Spleen (tissue), 11 donors: ENCODE results near the gene MT1H. TPM values are rescaled to one million over a fixed set of nuclear protein-coding genes. Genes with fewer than 3 reads are reported as not detected.

ENCODE experiments used
- DNase-seq: peaks from one replicate; pipeline ENCODE4 v3.0.0-alpha.2; 2020
- H3K27ac ChIP-seq, 8 donors: fragments of 200-600 bp; sonication (generic) in 7 of 8; 1 replicate in 4 of 8; 2 replicates in 4 of 8; pipeline versions ENCODE4 v1.5.0 to v1.8.0; 2016 to 2021; ENCODE audit warnings: inconsistent platforms in 4 of 8, mild to moderate bottlenecking in 4 of 8, moderate library complexity in 1 of 8
- H3K27me3 ChIP-seq, 7 donors: fragments of 200-600 bp; sonication (generic) in 6 of 7; replicated peaks in 1 of 7; 1 replicate in 4 of 7; 2 replicates in 3 of 7; pipeline versions ENCODE4 v1.5.0 to v1.8.0; 2016 to 2021; ENCODE audit warnings: inconsistent platforms in 3 of 7, mild to moderate bottlenecking in 1 of 7
- H3K36me3 ChIP-seq, 6 donors: fragments of 200-600 bp; sonication (generic) in 5 of 6; 1 replicate in 4 of 6; 2 replicates in 2 of 6; pipeline versions ENCODE4 v1.5.0 to v1.8.0; 2016 to 2021; ENCODE audit warnings: inconsistent platforms in 2 of 6
- H3K4me1 ChIP-seq, 6 donors: fragments of 200-600 bp; sonication (generic) in 5 of 6; 1 replicate in 3 of 6; 2 replicates in 3 of 6; pipeline versions ENCODE4 v1.5.0 to v1.8.0; 2016 to 2021; ENCODE audit warnings: inconsistent platforms in 3 of 6
- H3K4me3 ChIP-seq, 8 donors: fragments of 200-600 bp; sonication (generic) in 7 of 8; 1 replicate in 4 of 8; 2 replicates in 4 of 8; pipeline versions ENCODE4 v1.5.0 to v1.8.0; 2016 to 2021; ENCODE audit warnings: inconsistent platforms in 4 of 8, mild to moderate bottlenecking in 4 of 8, moderate library complexity in 2 of 8
- H3K9me3 ChIP-seq, 8 donors: fragments of 200-600 bp; sonication (generic) in 7 of 8; 1 replicate in 4 of 8; 2 replicates in 4 of 8; pipeline versions ENCODE4 v1.5.0 to v1.8.0; 2016 to 2021; ENCODE audit warnings: inconsistent platforms in 4 of 8
- POLR2A ChIP-seq, 3 donors: fragments of 450-650 bp; IDR thresholded peaks; one replicate each; pipeline ENCODE4 v1.5.1; 2017; ENCODE audit warnings: antibody characterized with exemption in 3 of 3, mild to moderate bottlenecking in 1 of 3
- POLR2AphosphoS5 ChIP-seq, 3 donors: sonication (generic); formaldehyde crosslinking; IDR thresholded peaks; one replicate each; pipeline ENCODE4 v1.5.1; 2017; ENCODE audit warnings: antibody characterized with exemption in 3 of 3
- WGBS, 5 donors: extraction: QIAGEN DNeasy Blood & Tissue Kit in 3 of 5; methylation state at CpG; one replicate each; pipeline versions ENCODE4 v1.1.5 to v1.1.7; 2013 to 2018; 5-methylcytosine and 5-hydroxymethylcytosine counted together
- intact Hi-C: fragments of 100-400 bp; cut with DNase I; formaldehyde crosslinking; loops from one replicate; pipeline ENCODE4 v1.15.0; 2023; ENCODE audit warnings: low total_unique reads
- polyA plus RNA-seq, 3 donors: library from polyadenylated mRNA; stranded (reverse); fragments of 200-250 nt; gene quantifications; one replicate each; pipeline ENCODE4 v1.2.1, GENCODE V29; 2013
- total RNA-seq, 7 donors: library from RNA; depleted of rRNA in 3 of 7; stranded (reverse); fragments of >200 nt in 3 of 7; fragmentation: NEBNext Ultra II Directional in 4 of 7; extraction: Animal tissue kit (Norgen Biotek cat#: 25700) in 4 of 7; gene quantifications; one replicate each; pipeline versions ENCODE4 v1.1.0 to v1.2.1, GENCODE V29; 2016 to 2021
- TF ChIP-seq, protein P1 (sequence below), 11 experiments: fragments of 200-600 bp in 7 of 11; fragments of 450-650 bp in 4 of 11; sonication (generic) in 4 of 11; IDR thresholded peaks in 8 of 11; conservative IDR thresholded peaks in 3 of 11; 1 replicate in 7 of 11; 2 replicates in 4 of 11; pipeline versions ENCODE4 v1.4.0 to v1.8.0; 2016 to 2021; ENCODE audit warnings: antibody characterized with exemption in 11 of 11, inconsistent platforms in 4 of 11, mild to moderate bottlenecking in 1 of 11
- donor health status: healthy with polysubstance abuse.
- donor health status: DM: no; HTN: no; CAD: no; lungs with moderate emphysema.
- donor health status: DM: no; HTN: no; CAD: no.
- donor health status: Bipolar disorder and iron deficiency.
- donor health status: healthy.
- donor health status: DM: no; HTN: no; CAD: no.
- donor health status: DM: yes; HTN: yes; CAD: no.

Gene MT1H
- total and polyA plus RNA-seq, 10 donors, result 0.54 to 1.1 (median 0.96) TPM; not detected in 7

DNA sequence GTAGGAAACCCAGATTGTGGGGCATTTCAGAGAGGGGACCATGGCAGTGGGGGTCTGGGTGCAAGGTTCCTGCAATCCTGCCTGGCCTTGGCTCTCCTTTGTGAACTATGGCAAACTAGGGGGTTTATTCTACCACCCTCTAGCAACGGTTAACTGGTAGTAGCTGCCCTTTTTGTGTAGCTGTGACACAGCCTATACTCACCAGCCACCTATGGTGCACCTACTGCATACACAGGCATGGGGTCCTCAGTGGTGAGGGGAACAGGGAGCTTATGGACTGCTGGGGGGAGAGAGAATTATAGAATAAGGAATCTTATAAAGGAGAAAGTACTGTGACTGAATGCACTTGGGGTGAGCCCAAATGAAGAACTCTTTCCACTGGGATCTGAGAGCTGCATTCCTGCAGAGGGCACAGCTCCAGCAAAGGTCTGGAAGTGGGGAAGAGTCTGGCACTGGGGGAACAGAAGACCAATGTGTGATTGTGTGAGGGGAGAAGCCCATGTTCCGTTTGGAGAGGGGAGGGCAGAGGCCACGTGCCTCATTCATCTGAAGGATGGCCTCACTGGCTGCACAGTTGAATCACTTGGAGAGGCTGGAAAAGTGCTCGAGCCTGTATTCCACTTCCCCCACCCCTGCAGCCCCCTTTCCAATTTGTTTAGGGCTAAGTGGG, 14.8 kb downstream of the MT1H start:
- intact Hi-C loops, result loop anchor here (10.0 kb wide), 1 partner anchor 80 kb away; the partner anchor contains the start of gene MT2A
- DNase-seq, result no peak
- WGBS, 5 donors, result 70 to 83% (median 79%) methylated on average over 4 of the region's 4 CpGs
- no peak for TF ChIP-seq POLR2A (IDR thresholded peaks at IDR 0.05)
- TF ChIP-seq, protein P1, sequence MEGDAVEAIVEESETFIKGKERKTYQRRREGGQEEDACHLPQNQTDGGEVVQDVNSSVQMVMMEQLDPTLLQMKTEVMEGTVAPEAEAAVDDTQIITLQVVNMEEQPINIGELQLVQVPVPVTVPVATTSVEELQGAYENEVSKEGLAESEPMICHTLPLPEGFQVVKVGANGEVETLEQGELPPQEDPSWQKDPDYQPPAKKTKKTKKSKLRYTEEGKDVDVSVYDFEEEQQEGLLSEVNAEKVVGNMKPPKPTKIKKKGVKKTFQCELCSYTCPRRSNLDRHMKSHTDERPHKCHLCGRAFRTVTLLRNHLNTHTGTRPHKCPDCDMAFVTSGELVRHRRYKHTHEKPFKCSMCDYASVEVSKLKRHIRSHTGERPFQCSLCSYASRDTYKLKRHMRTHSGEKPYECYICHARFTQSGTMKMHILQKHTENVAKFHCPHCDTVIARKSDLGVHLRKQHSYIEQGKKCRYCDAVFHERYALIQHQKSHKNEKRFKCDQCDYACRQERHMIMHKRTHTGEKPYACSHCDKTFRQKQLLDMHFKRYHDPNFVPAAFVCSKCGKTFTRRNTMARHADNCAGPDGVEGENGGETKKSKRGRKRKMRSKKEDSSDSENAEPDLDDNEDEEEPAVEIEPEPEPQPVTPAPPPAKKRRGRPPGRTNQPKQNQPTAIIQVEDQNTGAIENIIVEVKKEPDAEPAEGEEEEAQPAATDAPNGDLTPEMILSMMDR (IDR thresholded peaks at IDR 0.05 in 8 of 11, conservative IDR thresholded peaks at IDR 0.05 in 3 of 11), result no peak
- TF ChIP-seq POLR2AphosphoS5 (IDR thresholded peaks at IDR 0.05), result no peak
- no peak overlapping the region for H3K4me3 ChIP-seq
- peaks cover 0 to 6% (median 0%) of the 10 kb centered on the region in 7 donors for H3K27me3 ChIP-seq
- no peaks in the 10 kb centered on the region for H3K36me3 ChIP-seq
- peaks cover 0 to 11% (median 3%) of the 10 kb centered on the region in 8 donors for H3K9me3 ChIP-seq
- H3K4me1 ChIP-seq, result peaks cover 0 to 30% (median 23%) of the 10 kb centered on the region in 6 donors
- no peak overlapping the region for H3K27ac ChIP-seq

DNA sequence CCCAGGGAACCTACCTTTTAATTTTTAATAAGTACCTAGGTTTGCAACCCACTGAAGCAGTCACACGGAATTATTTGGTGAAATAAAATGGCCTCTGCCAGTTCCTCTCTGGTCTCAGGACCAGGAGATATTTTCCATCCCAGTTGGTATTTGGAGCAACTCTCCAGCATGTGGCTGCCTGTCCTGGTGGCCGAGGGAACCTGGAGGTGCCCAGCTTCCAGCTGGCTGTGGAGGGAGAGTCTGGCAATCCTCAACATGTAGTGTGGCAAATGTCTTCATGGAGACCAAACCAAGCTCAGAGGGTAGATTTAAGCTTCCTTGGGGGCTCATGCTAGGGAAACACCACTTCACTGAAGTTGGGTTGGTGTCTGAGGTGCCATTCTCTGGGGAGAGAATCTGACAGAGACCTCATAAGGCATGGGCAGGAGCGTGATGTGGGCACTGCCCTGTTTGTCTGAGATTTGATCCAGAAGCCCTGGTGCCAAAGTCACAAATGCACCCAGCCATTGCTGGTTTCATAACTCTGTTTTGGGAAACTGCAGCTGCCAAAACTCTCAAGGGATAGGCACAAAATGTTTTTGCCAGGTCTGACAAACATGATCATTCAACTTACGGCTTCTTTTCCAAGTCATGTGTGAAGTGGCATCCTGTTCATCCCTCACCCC, 15.4 kb downstream of the MT1H start:
- H3K4me3 ChIP-seq, result no peak overlapping the region
- no peaks in the 10 kb centered on the region for H3K36me3 ChIP-seq

DNA sequence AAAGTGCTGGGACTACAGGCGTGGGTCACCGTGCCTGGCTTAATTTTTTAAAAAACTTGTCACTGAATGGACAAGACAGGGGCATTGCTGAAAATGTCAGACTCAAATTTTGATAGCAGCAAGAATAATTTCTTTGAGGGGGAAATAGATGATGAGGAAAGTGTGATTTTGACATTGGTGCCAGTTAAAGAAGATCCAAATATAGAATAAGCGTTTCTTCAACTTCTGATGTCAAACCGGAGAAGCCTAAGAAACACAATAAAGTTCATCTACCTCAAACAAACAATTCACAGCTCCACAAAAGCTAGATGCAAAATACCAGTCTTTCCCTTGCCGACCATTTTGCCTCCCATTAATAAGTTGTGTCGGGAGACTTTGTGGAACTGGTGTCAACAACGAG, 17.1 kb downstream of the MT1H start:
- TF ChIP-seq POLR2A (IDR thresholded peaks at IDR 0.05) (no peak), POLR2AphosphoS5 (IDR thresholded peaks at IDR 0.05) (no peak)
- TF ChIP-seq, protein P1 (IDR thresholded peaks at IDR 0.05 in 8 of 11, conservative IDR thresholded peaks at IDR 0.05 in 3 of 11), result no peak
- WGBS, 5 donors, result 92 to 98% (median 94%) methylated on average over 7 of the region's 7 CpGs
- no peak for DNase-seq
- Histone ChIP-seq H3K4me3 (no peak overlapping the region), H3K27me3 (peaks cover 0 to 6% (median 0%) of the 10 kb centered on the region in 7 donors), H3K27ac (no peak overlapping the region), H3K9me3 (peaks cover 0 to 11% (median 3%) of the 10 kb centered on the region in 8 donors), H3K4me1 (peaks cover 0 to 22% (median 17%) of the 10 kb centered on the region in 6 donors), H3K36me3 (no peaks in the 10 kb centered on the region)
- intact Hi-C loops, result loop anchor here (10.0 kb wide), 1 partner anchor 82 kb away; the partner anchor contains the start of gene MT2A

More for the DNA sequence above, 15.4 kb downstream of the MT1H start:
- WGBS, 5 donors, result 84 to 91% (median 90%) methylated on average over 4 of the region's 4 CpGs
- DNase-seq, result no peak
- H3K27me3 ChIP-seq, result peaks cover 0 to 6% (median 0%) of the 10 kb centered on the region in 7 donors
- H3K9me3 ChIP-seq, result peaks cover 0 to 11% (median 3%) of the 10 kb centered on the region in 8 donors
- TF ChIP-seq, protein P1 (IDR thresholded peaks at IDR 0.05 in 8 of 11, conservative IDR thresholded peaks at IDR 0.05 in 3 of 11), result no peak
- TF ChIP-seq POLR2AphosphoS5 (IDR thresholded peaks at IDR 0.05) (no peak), POLR2A (IDR thresholded peaks at IDR 0.05) (no peak)
- intact Hi-C loops, result loop anchor here (10.0 kb wide), 1 partner anchor 80 kb away; the partner anchor contains the start of gene MT2A
- H3K4me1 ChIP-seq, result peaks cover 0 to 30% (median 23%) of the 10 kb centered on the region in 6 donors
- H3K27ac ChIP-seq, result no peak overlapping the region

DNA sequence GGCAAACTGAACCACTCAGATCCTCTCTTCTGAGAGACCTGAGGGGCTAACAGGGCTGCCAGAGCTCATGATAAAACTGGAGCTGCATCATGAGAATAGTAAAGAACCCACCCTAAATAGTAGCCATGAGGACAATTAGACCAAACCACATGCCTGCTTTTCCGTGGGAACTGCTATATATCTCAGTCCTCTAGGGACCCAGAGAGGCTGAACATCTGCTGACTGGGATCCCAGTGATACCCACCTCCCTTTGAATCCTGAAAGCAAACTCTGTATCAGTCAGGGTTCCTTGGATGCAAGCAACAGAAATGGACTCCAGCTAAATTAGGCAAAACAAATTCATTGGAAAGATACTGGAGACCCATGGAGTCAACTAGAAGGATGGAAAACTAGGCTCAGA, 19.1 kb downstream of the MT1H start:
- Histone ChIP-seq H3K27ac (no peak overlapping the region), H3K9me3 (peaks cover 0 to 11% (median 3%) of the 10 kb centered on the region in 8 donors), H3K27me3 (no peaks in the 10 kb centered on the region), H3K4me3 (no peak overlapping the region), H3K36me3 (no peaks in the 10 kb centered on the region), H3K4me1 (peaks cover 0 to 3% (median 0%) of the 10 kb centered on the region in 6 donors)
- DNase-seq, result no peak
- 27 to 67% (median 49%) methylated on average over 1 of the region's 1 CpG for WGBS, 5 donors
- intact Hi-C loops, result loop anchor here (10.0 kb wide), 1 partner anchor 84 kb away; the partner anchor contains the start of gene MT2A
- TF ChIP-seq POLR2AphosphoS5 (IDR thresholded peaks at IDR 0.05) (no peak), POLR2A (IDR thresholded peaks at IDR 0.05) (no peak)
- TF ChIP-seq, protein P1 (IDR thresholded peaks at IDR 0.05 in 8 of 11, conservative IDR thresholded peaks at IDR 0.05 in 3 of 11), result no peak
